NCI-H345 treated with DMSO at 0.1 percent for 48 hours (cell line): ENCODE data around the gene TCERG1L.
"Not testable (repeated sequence)": the region's sequence is repeated elsewhere in the genome, so short reads cannot be mapped to it uniquely, and the experiment has no call there.

Source experiments
- DNase-seq: peaks from one replicate; lab custom pipeline; 2025; ENCODE audit not compliant: unreplicated experiment; lab: John Stamatoyannopoulos, UW

Gene TCERG1L

GRCh38 chr10:131089150-131089549 lies 222.4 kb downstream of the TCERG1L start:
- no peak for DNase-seq

DNA sequence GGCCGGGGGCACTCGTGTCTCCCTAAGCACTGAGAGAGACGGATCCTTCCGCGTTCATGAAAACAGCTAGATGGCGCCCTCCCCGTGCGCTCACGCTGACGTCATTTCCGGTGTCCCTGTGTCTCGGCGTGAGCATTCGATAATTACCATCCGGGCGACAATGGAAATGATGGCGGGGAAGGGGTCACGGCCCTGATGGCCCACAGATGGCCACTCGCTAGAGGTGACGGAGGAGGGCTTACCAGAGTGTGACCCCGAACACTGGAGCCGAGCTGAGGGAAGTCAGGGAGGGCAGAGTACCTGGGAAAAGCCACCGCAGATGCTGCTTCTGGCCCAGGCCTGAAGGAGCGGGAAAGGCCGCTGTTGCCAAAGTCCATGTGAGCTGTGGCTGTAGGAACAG lies 222.9 kb downstream of the TCERG1L start:
- no peak for DNase-seq

DNA sequence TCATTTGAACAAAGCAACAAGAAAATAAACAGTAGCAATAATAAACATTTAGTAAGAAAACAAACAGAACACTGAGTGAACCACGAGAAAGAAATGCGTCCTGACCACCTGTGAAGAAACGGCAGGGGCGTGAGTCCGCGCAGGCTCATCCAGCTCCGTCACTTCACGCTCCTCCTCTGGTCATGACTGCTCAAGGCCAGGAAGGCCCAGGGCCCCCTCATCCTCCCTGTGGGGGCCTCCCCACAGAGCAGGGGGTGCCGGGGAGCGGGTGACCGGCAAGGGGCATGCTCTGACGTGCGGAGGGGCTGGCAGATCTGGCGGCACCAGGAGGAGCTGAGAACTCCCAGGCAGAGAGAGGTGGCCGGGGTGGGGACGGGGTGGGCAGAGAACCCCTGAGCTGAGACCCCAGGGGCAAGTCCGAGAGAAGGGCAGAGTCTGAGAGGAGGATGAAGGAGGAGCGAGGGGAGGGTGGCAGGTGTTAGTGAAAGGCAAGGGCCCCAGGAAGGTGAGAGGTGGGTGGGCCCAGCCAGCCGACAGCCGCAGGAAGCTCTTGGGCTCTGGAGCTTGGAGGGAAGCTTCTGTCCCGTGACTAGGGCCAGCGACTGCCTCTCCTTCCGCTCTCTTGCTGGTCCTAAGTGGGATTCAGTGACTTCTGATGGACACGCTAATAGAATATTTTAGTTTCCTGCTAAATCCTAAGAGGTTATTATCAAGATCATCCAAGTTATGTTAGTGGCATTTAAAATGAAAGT lies 223.9 kb downstream of the TCERG1L start:
- no peak for DNase-seq

DNA sequence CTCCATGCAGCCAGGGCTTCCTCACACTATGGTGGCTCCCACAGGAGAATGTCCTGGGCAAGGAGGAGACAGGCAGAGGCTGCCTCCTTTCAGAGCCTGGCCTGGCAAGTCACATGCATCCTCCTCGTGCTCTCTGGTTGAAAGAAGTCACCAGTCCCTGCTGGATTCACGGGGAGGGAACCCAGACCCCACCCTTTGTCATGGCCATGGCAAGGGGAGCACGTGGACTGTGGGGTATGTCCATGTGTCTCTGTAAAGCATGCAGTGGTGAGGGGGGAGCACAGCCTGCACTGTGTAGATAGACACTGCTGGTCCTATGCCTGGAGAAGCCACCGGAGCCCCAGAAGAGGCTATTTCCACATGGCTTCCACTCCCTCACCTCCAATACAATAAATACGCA lies 225.0 kb downstream of the TCERG1L start:
- DNase-seq: no peak

GRCh38 chr10:131086094-131086493 lies 225.4 kb downstream of the TCERG1L start:
- no peak for DNase-seq

- DNase-seq: no peak
Measured at GRCh38 chr10:131085091-131085860, 226.2 kb downstream of the TCERG1L start.

GRCh38 chr10:131084791-131085090 lies 226.8 kb downstream of the TCERG1L start:
- no peak for DNase-seq

DNA sequence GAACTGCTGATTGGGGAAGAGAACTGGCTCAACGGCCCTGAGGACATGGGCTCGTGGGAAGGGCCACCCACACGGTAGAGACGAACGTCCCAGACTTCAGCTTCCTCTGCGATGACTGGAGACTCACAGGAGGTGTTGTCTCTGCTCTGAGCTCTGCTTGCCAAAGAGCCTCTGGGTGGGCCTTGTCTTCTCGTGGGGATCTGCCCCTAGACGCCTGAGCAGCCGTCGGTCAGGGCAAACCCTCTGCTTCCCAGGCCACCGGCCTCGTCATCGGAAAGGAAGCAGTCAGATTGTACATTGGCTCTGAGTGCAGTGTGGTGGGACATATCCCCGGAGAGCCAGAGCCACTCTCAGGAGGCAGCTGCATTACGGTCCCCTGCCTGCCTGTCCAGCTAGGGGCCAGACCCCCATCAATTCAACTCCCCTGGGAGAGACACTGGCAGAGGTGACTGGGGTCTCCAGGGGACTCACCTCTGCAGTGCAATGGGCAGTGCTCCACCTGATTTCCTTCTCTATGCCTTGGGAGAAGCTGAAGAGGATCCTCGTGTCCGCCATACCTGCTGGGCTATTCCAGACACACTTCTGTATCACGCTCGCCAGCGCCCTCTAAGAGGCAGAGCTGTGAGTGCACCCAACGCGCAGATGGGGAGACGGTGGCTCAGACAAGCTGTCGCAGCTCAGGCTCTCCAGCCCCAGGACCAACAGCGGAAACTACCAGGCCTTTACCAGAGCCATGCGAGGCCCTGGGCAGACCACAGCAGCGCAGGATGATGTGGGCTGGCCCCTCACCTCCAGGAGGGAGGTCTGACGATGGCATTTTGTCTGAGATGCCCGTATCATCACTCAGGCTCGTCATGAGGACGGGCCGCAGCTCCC lies 227.4 kb downstream of the TCERG1L start:
- no peak for DNase-seq

GRCh38 chr10:131082991-131083481 lies 228.5 kb downstream of the TCERG1L start:
- DNase-seq: no peak

DNA sequence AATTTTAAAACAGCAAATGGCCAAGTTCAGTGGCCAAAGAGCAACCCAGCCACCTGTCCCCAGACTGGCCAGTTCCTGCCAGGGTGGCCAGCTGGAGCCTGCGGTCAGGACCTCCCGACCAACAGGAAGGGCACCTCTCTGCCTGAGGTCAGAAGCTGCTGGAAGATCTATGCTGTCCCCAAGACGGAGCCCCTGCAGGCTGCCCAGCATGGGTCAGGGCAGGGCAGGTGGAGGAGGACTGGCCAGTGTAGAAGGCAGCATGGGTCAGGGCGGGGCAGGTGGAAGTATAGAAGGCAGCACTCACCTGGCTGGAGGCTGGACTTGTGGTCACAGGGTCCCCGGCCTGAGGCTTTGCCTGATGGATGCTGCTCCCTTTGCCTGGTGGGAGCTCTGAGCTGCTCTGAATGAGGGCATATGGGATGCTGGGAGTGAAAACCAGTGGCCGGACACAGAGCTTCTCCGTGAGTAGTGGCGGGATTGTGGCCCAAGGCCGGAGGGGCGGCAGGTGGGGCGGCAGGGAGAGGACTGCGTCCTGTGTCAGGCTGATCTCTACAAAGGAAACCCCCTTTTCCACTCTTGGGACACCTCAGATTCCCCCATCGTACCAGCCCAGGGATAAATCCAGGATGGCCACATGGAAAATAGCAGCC lies 229.2 kb downstream of the TCERG1L start:
- no peak for DNase-seq

DNA sequence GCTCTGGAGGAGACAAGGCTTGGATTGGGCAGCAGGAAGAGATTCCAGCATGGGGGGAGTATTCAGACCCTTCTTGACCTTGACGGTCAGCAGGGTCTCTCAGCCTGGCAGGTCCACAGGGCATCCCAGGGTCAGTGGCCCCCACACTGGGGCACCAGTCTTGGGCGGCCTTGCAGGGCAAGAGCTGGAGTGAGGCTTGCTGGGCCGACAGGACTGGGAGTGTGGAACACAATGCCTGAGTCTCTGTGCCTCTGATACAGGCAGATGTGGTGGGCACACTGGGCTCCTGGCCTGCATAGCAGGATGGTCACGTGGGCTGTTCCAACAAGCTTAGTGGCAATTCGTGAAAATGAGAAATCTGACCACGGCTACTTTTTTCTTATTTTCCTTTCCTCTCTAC lies 229.7 kb downstream of the TCERG1L start:
- no peak for DNase-seq

DNA sequence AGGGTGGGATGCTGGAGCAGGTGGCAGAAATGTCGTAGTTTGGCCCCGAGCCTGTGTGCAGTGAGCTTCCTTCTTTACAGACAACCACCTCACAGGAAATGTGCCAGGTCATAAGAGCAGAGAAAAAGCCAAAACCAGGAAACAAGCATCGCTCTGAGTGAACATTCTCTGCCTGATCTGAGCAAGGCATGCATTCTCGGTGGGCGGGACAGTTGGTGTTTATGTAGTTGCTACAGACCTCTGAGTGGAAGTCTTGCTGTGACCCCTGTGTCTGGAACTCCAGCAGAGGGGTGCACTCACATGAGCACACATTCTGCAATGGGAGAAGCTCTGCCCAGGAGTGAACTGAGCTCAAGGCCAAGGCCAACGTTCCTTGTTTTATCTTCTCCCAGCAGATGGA lies 230.1 kb downstream of the TCERG1L start:
- DNase-seq: no peak

- DNase-seq: no peak
Measured at GRCh38 chr10:131080571-131080970, 230.9 kb downstream of the TCERG1L start.

DNA sequence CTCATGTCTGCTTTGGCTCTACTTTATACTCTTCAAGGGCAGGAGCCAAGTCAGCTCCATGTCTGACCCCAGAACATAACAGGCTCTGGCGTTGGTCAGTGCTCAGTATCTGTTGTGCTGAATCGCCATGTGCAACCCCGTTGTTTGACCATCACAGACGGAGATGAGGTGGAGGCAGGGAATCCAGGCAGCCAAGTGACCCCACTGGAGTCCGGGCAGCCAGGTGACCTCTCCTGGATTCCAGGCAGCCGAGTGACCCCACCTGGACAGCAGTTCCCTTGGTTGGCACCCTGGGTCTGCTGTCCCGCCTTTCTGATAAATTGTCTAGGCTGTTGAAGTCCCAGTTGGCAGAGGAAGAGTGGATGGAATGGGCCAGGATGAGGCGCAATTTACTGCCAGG lies 232.2 kb downstream of the TCERG1L start:
- no peak for DNase-seq

DNA sequence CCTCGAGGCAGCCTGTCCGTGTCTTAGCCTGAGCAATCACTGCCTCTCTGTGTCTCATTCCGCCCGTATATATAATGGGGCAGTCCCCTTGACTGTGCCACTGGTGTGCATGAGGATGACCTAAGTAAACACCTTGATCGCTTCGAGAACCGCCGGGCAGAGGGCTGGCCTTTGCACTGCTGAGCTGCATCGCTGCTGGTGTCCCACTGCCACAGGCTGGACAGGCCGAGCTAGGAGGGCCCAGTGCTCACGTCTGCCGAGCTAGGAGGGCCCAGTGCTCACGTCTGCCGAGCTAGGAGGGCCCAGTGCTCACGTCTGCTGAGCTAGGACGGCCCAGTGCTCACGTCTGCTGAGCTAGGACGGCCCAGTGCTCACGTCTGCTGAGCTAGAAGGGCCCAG lies 232.6 kb downstream of the TCERG1L start:
- not testable (repeated sequence) for DNase-seq

GRCh38 chr10:131078131-131078881 lies 233.2 kb downstream of the TCERG1L start:
- no peak for DNase-seq

DNA sequence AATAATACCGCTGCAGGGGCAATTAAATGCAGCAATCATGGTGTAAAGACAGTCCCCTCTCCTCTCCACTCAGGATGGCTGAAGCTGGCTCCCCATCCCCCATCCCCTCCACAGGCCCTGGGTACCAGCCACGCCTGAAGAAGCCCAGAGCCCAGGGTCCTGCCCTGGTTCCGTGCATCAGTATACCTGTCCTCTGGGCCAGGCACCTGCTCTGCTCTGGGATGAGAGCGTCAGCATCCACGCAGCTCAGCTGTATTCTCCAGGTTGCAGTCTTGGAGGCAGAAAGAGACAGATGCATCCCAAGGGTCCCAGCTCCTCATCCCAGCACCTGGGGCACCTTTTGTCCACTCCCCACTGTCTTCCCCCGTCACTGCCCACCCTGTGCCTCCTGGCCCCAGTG lies 233.8 kb downstream of the TCERG1L start:
- DNase-seq: no peak

DNA sequence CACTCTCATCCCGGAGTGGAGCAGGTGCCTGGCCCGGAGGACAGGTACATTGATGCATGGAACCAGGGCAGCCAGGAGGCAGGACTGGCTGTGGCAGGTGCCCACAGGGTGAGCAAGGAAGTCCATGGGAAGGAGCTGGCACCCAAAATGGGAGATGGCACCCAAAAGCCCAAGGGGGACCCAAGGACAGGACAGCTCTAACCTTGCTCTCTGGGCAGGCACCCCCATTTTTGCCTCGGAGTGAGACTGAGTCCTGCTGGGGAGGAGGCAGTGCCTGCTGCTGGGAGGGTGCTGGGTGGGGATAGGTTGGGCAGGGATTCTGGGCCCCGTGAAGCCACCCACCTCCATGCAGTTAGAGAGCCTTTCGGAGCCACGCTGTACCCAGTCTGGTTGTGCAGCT lies 234.5 kb downstream of the TCERG1L start:
- no peak for DNase-seq

DNA sequence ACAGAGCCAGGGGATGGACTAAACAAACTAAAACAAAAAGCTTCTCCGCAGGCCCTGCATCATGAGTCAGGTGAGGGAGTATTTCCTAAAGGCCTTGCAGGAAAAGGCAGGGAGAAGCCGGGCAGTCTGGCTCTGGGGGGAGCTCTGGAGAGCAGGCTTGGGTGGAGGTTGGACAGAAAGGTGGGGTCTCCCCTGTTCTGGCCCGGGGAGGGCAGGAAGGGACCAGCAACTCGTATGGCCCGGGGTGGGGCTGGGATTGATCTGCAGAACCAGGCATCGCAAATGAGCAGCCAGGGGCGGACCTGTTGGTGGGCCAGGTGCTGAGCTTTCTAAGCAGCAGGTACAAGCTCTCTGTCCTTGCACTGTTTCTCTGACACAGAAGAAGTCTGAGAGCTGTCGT lies 235.2 kb downstream of the TCERG1L start:
- no peak for DNase-seq

GRCh38 chr10:131075218-131075770 lies 236.2 kb downstream of the TCERG1L start:
- DNase-seq: no peak
